Erythroblast (primary cell): ENCODE data around the gene WASHC4.

Experiments used
- GATA1 ChIP-seq: IDR thresholded peaks from 2 replicates; pipeline ENCODE4 v1.6.1; 2011; ENCODE audit warnings: low read depth, mild to moderate bottlenecking, control low read depth, low read length, moderate library complexity
- POLR2A ChIP-seq: IDR thresholded peaks from 2 replicates; pipeline ENCODE4 v1.6.1; 2011; ENCODE audit warnings: mild to moderate bottlenecking, low read length

DNA sequence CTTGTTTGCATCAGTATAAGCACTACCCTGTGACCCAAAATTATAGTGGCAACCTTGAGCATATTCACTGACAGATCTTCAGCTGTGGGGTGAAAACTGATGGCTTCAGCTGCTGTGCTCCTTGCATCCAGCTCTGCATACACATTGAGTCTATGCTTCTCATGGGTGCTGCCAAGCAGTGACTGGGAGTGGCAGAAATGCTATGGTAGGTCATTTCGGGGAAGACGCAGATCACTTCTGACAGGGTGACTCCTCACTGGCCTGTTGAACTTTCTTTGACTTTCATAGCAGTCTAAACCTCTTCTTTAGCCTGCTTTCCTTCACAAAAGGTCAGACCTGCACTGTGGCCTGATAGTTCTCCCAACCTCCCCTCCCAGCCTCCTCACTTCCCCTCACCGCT is 17.7 kb upstream of the WASHC4 start:
- TF ChIP-seq POLR2A = no peak
- no peak for TF ChIP-seq GATA1
